Parathyroid adenoma (tissue), 2 donors: ENCODE data around the gene ABTB2.

Experiments used
- H2AFZ ChIP-seq: fragments of 300-600 bp; sonication (generic); one replicate; pipeline ENCODE4 v1.7.0; 2017; ENCODE audit warnings: antibody characterized with exemption, mild to moderate bottlenecking
- H3K27ac ChIP-seq: fragments of 300-600 bp; sonication (generic); one replicate; pipeline ENCODE4 v1.7.0; 2017
- H3K27me3 ChIP-seq: fragments of 300-600 bp; sonication (generic); one replicate; pipeline ENCODE4 v1.7.0; 2017; ENCODE audit warnings: low read length; ENCODE audit not compliant: control insufficient read depth, insufficient read depth
- H3K36me3 ChIP-seq: fragments of 300-600 bp; sonication (generic); one replicate; pipeline ENCODE4 v1.7.0; 2017; ENCODE audit warnings: low read length; ENCODE audit not compliant: control insufficient read depth, insufficient read depth
- H3K4me1 ChIP-seq: fragments of 300-600 bp; sonication (generic); one replicate; pipeline ENCODE4 v1.7.0; 2017; ENCODE audit warnings: control low read depth
- H3K4me2 ChIP-seq: fragments of 300-600 bp; sonication (generic); one replicate; pipeline ENCODE4 v1.7.0; 2017; ENCODE audit warnings: low read length
- H3K4me3 ChIP-seq: fragments of 300-600 bp; sonication (generic); one replicate; pipeline ENCODE4 v1.7.0; 2017; ENCODE audit warnings: low read depth, low read length
- H3K79me2 ChIP-seq: fragments of 300-600 bp; sonication (generic); one replicate; pipeline ENCODE4 v1.7.0; 2017; ENCODE audit warnings: control low read depth
- H3K9ac ChIP-seq: fragments of 300-600 bp; sonication (generic); one replicate; pipeline ENCODE4 v1.7.0; 2017; ENCODE audit warnings: mild to moderate bottlenecking
- H3K9me3 ChIP-seq: fragments of 300-600 bp; sonication (generic); one replicate; pipeline ENCODE4 v1.7.0; 2017; ENCODE audit warnings: low read length; ENCODE audit not compliant: control insufficient read depth
- TF ChIP-seq, protein P1 (sequence below): fragments of 300-600 bp; sonication (generic); IDR thresholded peaks from one replicate; pipeline ENCODE4 v1.7.0; 2017; ENCODE audit warnings: antibody characterized with exemption, mild to moderate bottlenecking
- donor health status: primary hyperparathyroidism.

The ABTB2 gene

DNA sequence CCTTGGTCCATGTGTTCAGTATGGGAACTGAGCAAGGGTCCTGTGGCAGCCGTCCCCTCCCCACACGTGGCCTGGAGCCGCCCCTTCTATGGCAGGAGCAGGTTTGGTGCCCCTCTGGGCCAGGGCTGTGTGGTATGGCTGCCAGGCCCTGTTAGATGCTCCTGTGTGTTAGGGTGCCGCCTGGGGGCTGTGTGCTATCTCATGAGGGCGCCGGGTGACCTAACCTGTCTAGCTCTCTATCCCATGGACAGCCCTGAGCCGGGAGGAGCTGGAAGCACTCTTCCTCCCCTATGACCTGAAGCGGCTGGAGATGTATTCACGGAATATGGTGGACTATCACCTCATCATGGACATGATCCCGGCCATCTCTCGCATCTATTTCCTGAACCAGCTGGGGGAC, 217.7 kb downstream of the ABTB2 start:
- no peak overlapping the region for H3K4me3 ChIP-seq
- H3K27ac ChIP-seq = no peak overlapping the region
- H3K9ac ChIP-seq = no peak overlapping the region
- no peaks in the 10 kb centered on the region for H3K9me3 ChIP-seq
- no peaks in the 10 kb centered on the region for H3K4me1 ChIP-seq
- no peak overlapping the region for H2AFZ ChIP-seq
- H3K36me3 ChIP-seq = no peaks in the 10 kb centered on the region
- no peaks in the 10 kb centered on the region for H3K27me3 ChIP-seq
- H3K4me2 ChIP-seq = no peak overlapping the region
- no peaks in the 10 kb centered on the region for H3K79me2 ChIP-seq
- TF ChIP-seq, protein P1, sequence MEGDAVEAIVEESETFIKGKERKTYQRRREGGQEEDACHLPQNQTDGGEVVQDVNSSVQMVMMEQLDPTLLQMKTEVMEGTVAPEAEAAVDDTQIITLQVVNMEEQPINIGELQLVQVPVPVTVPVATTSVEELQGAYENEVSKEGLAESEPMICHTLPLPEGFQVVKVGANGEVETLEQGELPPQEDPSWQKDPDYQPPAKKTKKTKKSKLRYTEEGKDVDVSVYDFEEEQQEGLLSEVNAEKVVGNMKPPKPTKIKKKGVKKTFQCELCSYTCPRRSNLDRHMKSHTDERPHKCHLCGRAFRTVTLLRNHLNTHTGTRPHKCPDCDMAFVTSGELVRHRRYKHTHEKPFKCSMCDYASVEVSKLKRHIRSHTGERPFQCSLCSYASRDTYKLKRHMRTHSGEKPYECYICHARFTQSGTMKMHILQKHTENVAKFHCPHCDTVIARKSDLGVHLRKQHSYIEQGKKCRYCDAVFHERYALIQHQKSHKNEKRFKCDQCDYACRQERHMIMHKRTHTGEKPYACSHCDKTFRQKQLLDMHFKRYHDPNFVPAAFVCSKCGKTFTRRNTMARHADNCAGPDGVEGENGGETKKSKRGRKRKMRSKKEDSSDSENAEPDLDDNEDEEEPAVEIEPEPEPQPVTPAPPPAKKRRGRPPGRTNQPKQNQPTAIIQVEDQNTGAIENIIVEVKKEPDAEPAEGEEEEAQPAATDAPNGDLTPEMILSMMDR = no peak

DNA sequence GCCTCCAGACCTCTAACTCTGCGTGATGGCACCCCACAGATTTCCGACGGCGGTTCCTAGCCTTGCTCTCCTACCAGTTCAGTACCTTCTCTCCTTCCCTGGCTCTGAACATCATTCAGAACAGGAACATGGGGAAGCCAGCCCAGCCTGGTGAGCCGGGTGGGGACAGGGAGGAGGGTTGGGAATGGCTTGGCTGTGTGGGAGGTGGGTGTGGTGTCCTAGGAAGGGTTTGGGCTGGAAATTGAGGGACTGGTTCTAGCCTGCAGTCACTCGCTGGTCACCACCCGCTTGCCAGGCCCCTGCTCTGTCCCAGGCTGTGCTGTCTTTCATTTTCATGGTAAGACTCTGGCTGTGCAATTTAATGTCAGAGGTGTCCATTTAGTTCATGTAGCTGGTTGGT, 218.5 kb downstream of the ABTB2 start:
- Histone ChIP-seq H3K4me3 (no peak overlapping the region), H2AFZ (no peak overlapping the region), H3K4me2 (no peak overlapping the region), H3K79me2 (no peaks in the 10 kb centered on the region), H3K36me3 (no peaks in the 10 kb centered on the region), H3K27ac (no peak overlapping the region), H3K9me3 (no peaks in the 10 kb centered on the region), H3K27me3 (no peaks in the 10 kb centered on the region), H3K4me1 (no peaks in the 10 kb centered on the region), H3K9ac (no peak overlapping the region)
- TF ChIP-seq, protein P1 = no peak

DNA sequence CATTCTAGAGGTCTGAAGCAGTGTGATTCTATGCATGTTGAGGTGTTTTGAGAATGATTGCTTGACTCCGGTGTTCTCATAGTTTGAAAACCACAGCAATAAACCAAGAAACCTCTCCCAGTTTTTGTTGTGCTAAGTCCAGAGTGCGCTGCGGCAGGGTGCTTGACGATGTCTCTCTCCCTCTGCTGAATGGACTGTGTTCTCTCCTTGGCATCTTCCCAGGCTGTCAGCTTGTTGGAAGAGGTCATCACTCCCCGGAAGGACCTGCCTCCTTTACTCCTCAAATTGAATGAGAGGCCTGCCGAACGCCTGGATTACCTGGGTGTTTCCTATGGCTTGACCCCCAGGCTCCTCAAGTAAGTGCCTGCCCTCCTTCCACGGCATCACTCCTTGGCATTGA, 221.4 kb downstream of the ABTB2 start:
- no peaks in the 10 kb centered on the region for H3K9me3 ChIP-seq
- H3K79me2 ChIP-seq = no peaks in the 10 kb centered on the region
- H2AFZ ChIP-seq = no peak overlapping the region
- H3K27ac ChIP-seq = no peak overlapping the region
- H3K9ac ChIP-seq = no peak overlapping the region
- H3K27me3 ChIP-seq = no peaks in the 10 kb centered on the region
- no peak overlapping the region for H3K4me2 ChIP-seq
- no peaks in the 10 kb centered on the region for H3K36me3 ChIP-seq
- no peak overlapping the region for H3K4me3 ChIP-seq
- H3K4me1 ChIP-seq = no peaks in the 10 kb centered on the region
- TF ChIP-seq, protein P1 = no peak

DNA sequence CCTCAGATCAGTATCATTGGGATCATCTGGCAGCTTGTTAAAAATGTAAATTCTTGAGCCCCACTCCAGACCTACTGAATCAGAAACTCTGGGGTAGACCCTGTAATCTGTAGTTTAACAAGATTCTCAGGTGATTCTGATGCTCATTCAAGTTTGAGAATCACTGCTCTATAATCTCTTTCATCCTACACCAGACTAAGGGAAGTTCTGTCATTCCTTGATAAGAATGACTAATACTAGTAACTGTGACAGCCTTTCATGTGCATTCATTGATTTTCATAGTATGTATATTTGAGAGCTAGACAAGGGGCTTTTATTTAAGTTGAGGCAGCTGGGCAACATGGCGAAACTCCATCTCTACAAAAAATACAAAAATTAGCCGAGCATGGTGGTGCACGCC, 222.4 kb downstream of the ABTB2 start:
- Histone ChIP-seq H3K4me2 (no peak overlapping the region), H3K9me3 (no peaks in the 10 kb centered on the region), H2AFZ (no peak overlapping the region), H3K27ac (no peak overlapping the region), H3K4me3 (no peak overlapping the region), H3K9ac (no peak overlapping the region), H3K4me1 (no peaks in the 10 kb centered on the region), H3K79me2 (no peaks in the 10 kb centered on the region), H3K36me3 (no peaks in the 10 kb centered on the region), H3K27me3 (no peaks in the 10 kb centered on the region)
- TF ChIP-seq, protein P1 = no peak

DNA sequence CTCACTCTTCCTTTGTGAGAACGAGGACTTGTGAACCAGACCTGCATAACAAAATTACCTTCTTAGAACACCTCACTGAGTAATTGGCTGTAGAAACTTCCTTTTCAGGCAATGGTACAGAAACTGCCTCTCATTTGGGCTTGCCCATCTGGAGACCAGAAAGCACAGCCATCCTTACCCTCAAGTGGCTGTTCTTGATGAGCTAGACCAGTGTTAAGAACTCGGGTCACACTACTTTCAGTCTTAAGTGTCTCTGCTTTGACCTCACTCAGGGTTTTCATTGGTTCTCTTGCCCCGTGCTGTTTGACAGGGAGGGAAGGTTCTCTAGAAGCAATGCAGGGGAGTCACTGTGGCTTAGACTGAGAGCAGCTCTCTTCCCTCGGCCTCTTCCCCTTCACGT, 223.0 kb downstream of the ABTB2 start:
- H3K27ac ChIP-seq = no peak overlapping the region
- no peaks in the 10 kb centered on the region for H3K79me2 ChIP-seq
- no peaks in the 10 kb centered on the region for H3K36me3 ChIP-seq
- no peaks in the 10 kb centered on the region for H3K4me1 ChIP-seq
- no peaks in the 10 kb centered on the region for H3K27me3 ChIP-seq
- no peak overlapping the region for H3K4me2 ChIP-seq
- no peaks in the 10 kb centered on the region for H3K9me3 ChIP-seq
- H2AFZ ChIP-seq = no peak overlapping the region
- no peak overlapping the region for H3K4me3 ChIP-seq
- TF ChIP-seq, protein P1 = no peak
- H3K9ac ChIP-seq = no peak overlapping the region
